SH-SY5Y (cell line): Measurements from ENCODE around the gene NAXE.

ENCODE experiments used
- GATA2 ChIP-seq: IDR thresholded peaks from 2 replicates; pipeline ENCODE4 v1.6.1; 2011; ENCODE audit warnings: mild to moderate bottlenecking, low read depth, low read length
- GATA3 ChIP-seq: IDR thresholded peaks from 2 replicates; pipeline ENCODE4 v1.6.1; 2011; ENCODE audit warnings: low read depth, mild to moderate bottlenecking, low read length, moderate library complexity

DNA sequence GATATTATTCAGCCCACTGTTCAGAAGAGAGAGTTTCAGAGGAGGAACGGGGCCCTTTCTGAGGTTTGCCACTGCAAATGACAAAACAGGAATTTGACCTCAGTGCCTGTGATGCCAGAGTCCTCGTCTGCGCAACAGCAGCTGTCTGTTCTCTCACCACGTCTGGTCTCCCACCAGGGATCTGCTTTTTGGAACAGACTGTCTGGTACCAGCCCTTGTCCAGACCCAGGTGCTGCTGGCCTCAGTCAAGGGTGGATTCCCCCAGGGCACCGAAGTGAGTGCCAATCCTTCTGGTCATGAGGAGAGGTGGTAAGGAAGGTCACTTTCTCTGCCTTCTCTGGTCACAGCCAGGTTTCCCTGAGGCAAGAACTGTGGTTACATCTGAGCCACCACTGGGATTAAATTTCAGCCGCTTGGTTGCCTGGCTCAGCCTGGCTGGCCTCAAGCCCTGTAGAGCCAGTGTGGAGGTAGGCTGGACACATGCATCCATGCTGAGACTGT is 48.1 kb downstream of the NAXE start:
- TF ChIP-seq GATA2: no peak
- TF ChIP-seq GATA3: no peak
